Stimulated activated CD4-positive, alpha-beta T cell treated with anti-CD3 and anti-CD28 coated beads, TNF-alpha, amount 100 ng/mL, for 4 hours (primary cell): ENCODE measurements around the gene MYO16.

Source experiments
- DNase-seq, 3 experiments: peaks; one replicate each; pipeline ENCODE4 v3.0.0-alpha.2; 2020; ENCODE audit warnings: low read depth in 3 of 3

MYO16 gene

GRCh38 chr13:109152941-109153340 is 523.5 kb downstream of the MYO16 start:
- no peak for DNase-seq

- DNase-seq: no peak
Observed at GRCh38 chr13:109154146-109154545, 524.7 kb downstream of the MYO16 start.

GRCh38 chr13:109154546-109154945 is 525.1 kb downstream of the MYO16 start:
- DNase-seq: no peak

- DNase-seq: no peak
Observed at GRCh38 chr13:109154966-109155761, 525.8 kb downstream of the MYO16 start.

- no peak for DNase-seq
Observed at GRCh38 chr13:109156181-109156935, 526.9 kb downstream of the MYO16 start.

- no peak for DNase-seq
Observed at GRCh38 chr13:109157275-109157674, 527.9 kb downstream of the MYO16 start.

- DNase-seq: no peak
Observed at GRCh38 chr13:109158383-109158782, 529.0 kb downstream of the MYO16 start.

- DNase-seq: no peak
Observed at GRCh38 chr13:109159650-109160309, 530.4 kb downstream of the MYO16 start.

GRCh38 chr13:109160357-109160756 is 530.9 kb downstream of the MYO16 start:
- DNase-seq: no peak

GRCh38 chr13:109160887-109161669 is 531.7 kb downstream of the MYO16 start:
- DNase-seq: no peak

- DNase-seq: no peak
Observed at GRCh38 chr13:109162248-109163036, 533.0 kb downstream of the MYO16 start.

- no peak for DNase-seq
Observed at GRCh38 chr13:109163037-109163379, 533.6 kb downstream of the MYO16 start.

- no peak for DNase-seq
Observed at GRCh38 chr13:109165417-109165904, 536.0 kb downstream of the MYO16 start.

- DNase-seq: no peak
Observed at GRCh38 chr13:109166804-109167203, 537.4 kb downstream of the MYO16 start.

GRCh38 chr13:109172136-109172535 is 542.7 kb downstream of the MYO16 start:
- no peak for DNase-seq

- no peak for DNase-seq
Observed at GRCh38 chr13:109175666-109176065, 546.3 kb downstream of the MYO16 start.

GRCh38 chr13:109180905-109181425 is 551.6 kb downstream of the MYO16 start:
- no peak for DNase-seq

GRCh38 chr13:109182777-109183465 is 553.5 kb downstream of the MYO16 start:
- DNase-seq: no peak

GRCh38 chr13:109191413-109191812 is 562.0 kb downstream of the MYO16 start:
- no peak for DNase-seq

- DNase-seq: no peak
Observed at GRCh38 chr13:109192306-109192705, 562.9 kb downstream of the MYO16 start.
